H4 (cell line): ENCODE measurements around the gene RCVRN. TPM values are rescaled to one million over a fixed set of nuclear protein-coding genes. Genes with fewer than 3 reads are reported as not detected.

ENCODE experiments used
- DNase-seq: peaks from one replicate; pipeline ENCODE4 v3.0.0-alpha.2; 2015; ENCODE audit warnings: low spot score
- total RNA-seq: library from RNA; depleted of rRNA; stranded (reverse); fragments of >200 nt; shearing (Covaris generic); gene quantifications from 2 replicates; pipeline ENCODE4 v1.2.3, GENCODE V29; 2014; rRNA removed

Gene RCVRN
- total RNA-seq, 1 experiment from 2014 or later = not detected

GRCh38 chr17:9850151-9850550 is 54.9 kb downstream of the RCVRN start:
- no peak for DNase-seq

Other genes starting within 250 kb of the RCVRN start
- gene DHRS7C, start 113.7 kb downstream of the RCVRN start, total RNA-seq = not detected in 2 replicates
- not detected in 2 replicates for gene GSG1L2, start 83.2 kb downstream of the RCVRN start, total RNA-seq
- 1.3 and 2.8 TPM in 2 replicates for gene GLP2R, start 79.3 kb downstream of the RCVRN start, total RNA-seq